Natural killer cell (primary cell): ENCODE results near the gene RAP1A. TPM values are rescaled to one million over a fixed set of nuclear protein-coding genes. Genes with fewer than 3 reads are reported as not detected.

Source experiments
- ATAC-seq, 3 donors: fragments of 150-1000 bp in 2 of 3; fragments of 200-7000 bp in 1 of 3; cut with Tn5 transposase; 1 replicate in 1 of 3; 2 replicates in 2 of 3; pipeline ENCODE4 v1.10.0; 2021; ENCODE audit warnings: mild to moderate bottlenecking in 2 of 3, moderate library complexity in 2 of 3
- DNase-seq, 2 donors: peaks; one replicate each; pipeline versions ENCODE4 v3.0.0 to v3.0.0-alpha.2; 2013 to 2021; ENCODE audit warnings: mixed read lengths in 1 of 2
- H3K27ac ChIP-seq: one replicate; pipeline ENCODE4 v1.5.1; 2013; ENCODE audit warnings: mild to moderate bottlenecking, low read length
- H3K27me3 ChIP-seq: one replicate; pipeline ENCODE4 v1.6.1; 2013; ENCODE audit warnings: low read length; ENCODE audit not compliant: control insufficient read depth, insufficient read depth
- H3K36me3 ChIP-seq: one replicate; pipeline ENCODE4 v1.6.1; 2013; ENCODE audit warnings: low read length; ENCODE audit not compliant: control insufficient read depth, insufficient read depth
- H3K4me1 ChIP-seq: one replicate; pipeline ENCODE4 v1.6.1; 2013; ENCODE audit warnings: low read length; ENCODE audit not compliant: control insufficient read depth, insufficient read depth
- H3K4me3 ChIP-seq: one replicate; pipeline ENCODE4 v1.5.1; 2013; ENCODE audit warnings: low read length
- H3K9me3 ChIP-seq: one replicate; pipeline ENCODE4 v1.6.1; 2013; ENCODE audit warnings: low read length; ENCODE audit not compliant: control insufficient read depth, insufficient read depth
- H3K27ac Mint-ChIP-seq, 2 donors: one replicate each; pipeline ENCODE4 v1.8.0; 2022; ENCODE audit warnings: mild to moderate bottlenecking in 2 of 2, mixed read lengths in 2 of 2, moderate library complexity in 1 of 2
- H3K27me3 Mint-ChIP-seq, 2 donors: one replicate each; pipeline ENCODE4 v1.8.0; 2022; ENCODE audit warnings: low read depth in 2 of 2, mixed read lengths in 2 of 2
- H3K36me3 Mint-ChIP-seq: one replicate; pipeline ENCODE4 v1.8.0; 2022; ENCODE audit warnings: mixed read lengths
- H3K4me1 Mint-ChIP-seq, 2 donors: one replicate each; pipeline ENCODE4 v1.8.0; 2022; ENCODE audit warnings: mixed read lengths in 2 of 2
- H3K4me3 Mint-ChIP-seq: one replicate; pipeline ENCODE4 v1.8.0; 2022; ENCODE audit warnings: mild to moderate bottlenecking, moderate library complexity, mixed read lengths
- H3K9me3 Mint-ChIP-seq, 2 donors: one replicate each; pipeline ENCODE4 v1.8.0; 2022; ENCODE audit warnings: mixed read lengths in 2 of 2
- CTCF ChIP-seq: fragments of 200-600 bp; IDR thresholded peaks from one replicate; pipeline ENCODE4 v1.8.0; 2022; ENCODE audit warnings: antibody characterized with exemption
- WGBS: methylation state at CpG from one replicate; pipeline ENCODE4 v1.1.7; 2013; ENCODE audit warnings: missing lambda C conversion rate; ENCODE audit not compliant: insufficient coverage; 5-methylcytosine and 5-hydroxymethylcytosine counted together
- intact Hi-C: fragments of 100-400 bp; cut with micrococcal nuclease; formaldehyde crosslinking; loops from one replicate; pipeline ENCODE4 v1.14.2; 2022
- total RNA-seq, 4 donors: library from RNA; stranded (reverse); fragments of 120-200 nt in 1 of 4; gene quantifications; one replicate each; pipeline versions ENCODE4 v1.2.3 to v1.2.4, GENCODE V29; 2013 to 2022

The RAP1A gene
- total RNA-seq, 3 donors from 2014 or later (not counting 1 experiment from before 2014, with no cell fraction given) = 83.7 to 112 (median 104) TPM

DNA sequence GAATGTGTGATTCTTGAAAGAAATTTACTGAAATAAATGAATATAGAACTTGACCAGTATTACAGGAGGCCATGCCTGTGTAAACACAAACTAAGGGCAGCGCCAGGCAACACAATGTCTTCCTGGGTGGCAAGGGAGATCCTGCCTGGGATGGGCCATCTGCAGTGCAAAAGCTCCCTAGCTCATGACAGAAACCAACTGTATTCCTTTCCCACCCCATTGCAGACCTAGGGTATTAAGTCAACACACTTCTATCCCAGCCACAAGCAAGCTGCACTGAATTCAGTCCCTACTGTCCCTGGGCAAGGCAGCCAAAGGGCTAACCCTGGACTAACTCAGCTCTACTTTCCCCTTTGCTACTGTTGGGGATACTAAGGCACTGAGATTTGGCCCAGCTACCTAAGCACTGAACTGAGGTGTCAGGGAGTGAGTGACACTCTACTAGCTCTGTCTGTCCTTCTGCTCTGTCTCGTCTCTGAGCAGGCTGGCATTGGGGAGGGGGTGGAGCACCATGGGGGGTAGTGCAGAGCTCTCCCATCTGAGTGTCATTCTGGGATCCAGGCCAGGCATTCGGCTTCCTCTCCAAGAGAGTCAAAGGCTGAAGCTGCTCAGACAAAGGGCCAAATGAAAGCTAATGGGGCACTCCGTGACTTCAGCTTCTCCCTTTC lies 117.1 kb downstream of the RAP1A start:
- Histone ChIP-seq H3K27ac (no peak overlapping the region), H3K27me3 (peaks cover 23% of the 10 kb centered on the region), H3K36me3 (no peaks in the 10 kb centered on the region), H3K4me3 (no peak overlapping the region), H3K4me1 (peaks cover 33% of the 10 kb centered on the region), H3K9me3 (no peaks in the 10 kb centered on the region)
- Mint-ChIP-seq H3K27me3 (peaks cover 11 to 21% of the 10 kb centered on the region in 2 donors), H3K9me3 (no peaks in the 10 kb centered on the region), H3K4me1 (peaks cover 22 to 36% of the 10 kb centered on the region in 2 donors), H3K36me3 (no peaks in the 10 kb centered on the region), H3K27ac (no peak overlapping the region), H3K4me3 (peak overlapping the region; percentile 84)
- no peak for ATAC-seq
- no peak for TF ChIP-seq CTCF
- DNase-seq = no peak
- 90% methylated on average over 4 of the region's 4 CpGs for WGBS
- intact Hi-C loops = no loop called here

GRCh38 chr1:111737216-111738132 lies 117.9 kb downstream of the RAP1A start:
- DNase-seq = no peak
- Histone ChIP-seq H3K4me3 (no peak overlapping the region), H3K27me3 (peaks cover 23% of the 10 kb centered on the region), H3K4me1 (peaks cover 33% of the 10 kb centered on the region), H3K9me3 (no peaks in the 10 kb centered on the region), H3K36me3 (no peaks in the 10 kb centered on the region), H3K27ac (no peak overlapping the region)
- no peak for TF ChIP-seq CTCF
- Mint-ChIP-seq H3K36me3 (no peaks in the 10 kb centered on the region), H3K27me3 (peaks cover 14 to 26% of the 10 kb centered on the region in 2 donors), H3K4me3 (peak overlapping the region; percentile 84), H3K27ac (peak overlapping the region in 1 of 2 donors; percentile 13), H3K9me3 (no peaks in the 10 kb centered on the region), H3K4me1 (peaks cover 22 to 36% of the 10 kb centered on the region in 2 donors)
- intact Hi-C loops = no loop called here
- WGBS = 59% methylated on average over 8 of the region's 8 CpGs
- no peak for ATAC-seq

DNA sequence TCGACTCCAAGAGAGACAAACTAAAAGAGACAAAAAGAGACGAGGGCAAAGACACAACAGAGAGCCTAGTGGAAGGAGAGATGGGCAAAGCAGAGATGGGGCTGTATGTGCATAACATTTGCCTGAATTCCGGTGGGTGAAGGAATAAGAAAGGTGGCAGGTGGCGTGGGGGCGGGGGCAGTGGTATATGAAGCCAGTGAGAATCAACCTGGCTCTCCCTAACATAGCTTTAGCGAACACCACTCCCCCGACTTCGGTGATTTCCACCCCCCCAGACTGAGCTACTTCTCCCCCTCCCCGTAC lies 118.5 kb downstream of the RAP1A start:
- peak overlapping the region in 1 of 2 donors; percentile 13 for H3K27ac Mint-ChIP-seq
- Histone ChIP-seq H3K27ac (no peak overlapping the region), H3K36me3 (no peaks in the 10 kb centered on the region), H3K4me3 (peak overlapping the region; percentile 1), H3K4me1 (peaks cover 33% of the 10 kb centered on the region), H3K27me3 (peaks cover 23% of the 10 kb centered on the region), H3K9me3 (no peaks in the 10 kb centered on the region)
- WGBS = 19% methylated on average over 8 of the region's 9 CpGs
- no peak for TF ChIP-seq CTCF
- intact Hi-C loops = no loop called here
- DNase-seq (no peak), ATAC-seq (peak in 2 of 3 donors; percentile 26 to 38)
- H3K36me3 Mint-ChIP-seq = no peaks in the 10 kb centered on the region
- peaks cover 22 to 36% of the 10 kb centered on the region in 2 donors for H3K4me1 Mint-ChIP-seq
- peaks cover 17 to 29% of the 10 kb centered on the region in 2 donors for H3K27me3 Mint-ChIP-seq
- H3K9me3 Mint-ChIP-seq = no peaks in the 10 kb centered on the region
- H3K4me3 Mint-ChIP-seq = peak overlapping the region; percentile 84
